Aortic smooth muscle cell (primary cell): ENCODE measurements around the gene FAM72A. TPM values are rescaled to one million over a fixed set of nuclear protein-coding genes. Genes with fewer than 3 reads are reported as not detected.

ENCODE experiments used
- total RNA-seq: library from RNA; depleted of rRNA; stranded (reverse); fragments of >200 nt; gene quantifications from 2 replicates; pipeline ENCODE4 v1.2.3, GENCODE V29; 2014

The FAM72A gene
- 3.5 and 4.4 TPM in 2 replicates for total RNA-seq

GRCh38 chr1:206202789-206203363 lies at the start of gene FAM72A:
Gene FAM72A, minus strand, starts transcription at chr1:206202839. Its CDS starts 814 bp downstream, at chr1:206202025.

GRCh38 chr1:206203364-206204158 lies 922 bp upstream of the FAM72A start, which contains the start of gene SRGAP2:
Gene SRGAP2, plus strand, starts transcription at chr1:206203541. Its CDS starts 2,430 bp downstream, at chr1:206205971.

Other genes with a start within 250 kb of the FAM72A start
- 7.5 and 8.6 TPM in 2 replicates for gene RAB7B, start 199.4 kb downstream of the FAM72A start, total RNA-seq
- gene CTSE, start 178.9 kb downstream of the FAM72A start, total RNA-seq = not detected in 2 replicates
- not detected in 2 replicates for gene RHEX, start 149.7 kb downstream of the FAM72A start, total RNA-seq
- not detected in 2 replicates for gene AVPR1B, start 85.5 kb downstream of the FAM72A start, total RNA-seq
- 44.3 and 64.8 TPM in 2 replicates for gene SRGAP2, start 702 bp upstream of the FAM72A start, total RNA-seq